KMS-11 (cell line): Measurements from ENCODE around the gene DDX54.

Experiments
- H2AFZ ChIP-seq: fragments of 200-600 bp; sonication (generic); 2 replicates; pipeline ENCODE4 v1.6.1; 2016; ENCODE audit warnings: antibody characterized with exemption, mixed run types, low read depth
- H3K27ac ChIP-seq: fragments of 200-600 bp; sonication (generic); 2 replicates; pipeline ENCODE4 v1.6.1; 2016; ENCODE audit warnings: mild to moderate bottlenecking, mixed run types
- H3K27me3 ChIP-seq: fragments of 200-600 bp; sonication (generic); 2 replicates; pipeline ENCODE4 v1.6.1; 2017; ENCODE audit warnings: mild to moderate bottlenecking, low read depth, mixed run types, moderate library complexity; ENCODE audit not compliant: insufficient read depth
- H3K36me3 ChIP-seq: fragments of 200-600 bp; sonication (generic); 2 replicates; pipeline ENCODE4 v1.6.1; 2017; ENCODE audit warnings: mild to moderate bottlenecking, mixed run types; ENCODE audit not compliant: insufficient read depth
- H3K4me1 ChIP-seq: fragments of 200-600 bp; sonication (generic); 2 replicates; pipeline ENCODE4 v1.6.1; 2016; ENCODE audit warnings: mild to moderate bottlenecking, low read depth, mixed run types; ENCODE audit not compliant: poor library complexity, severe bottlenecking
- H3K4me2 ChIP-seq: fragments of 200-600 bp; sonication (generic); 2 replicates; pipeline ENCODE4 v1.7.0; 2016; ENCODE audit warnings: mild to moderate bottlenecking, mixed run types
- H3K4me3 ChIP-seq: fragments of 200-600 bp; sonication (generic); IDR thresholded peaks from 2 replicates; pipeline ENCODE4 v1.6.1; 2017; ENCODE audit warnings: low read depth, low read length, mixed read lengths; ENCODE audit not compliant: insufficient read depth
- H3K79me2 ChIP-seq: fragments of 200-600 bp; sonication (generic); 2 replicates; pipeline ENCODE4 v1.6.1; 2016; ENCODE audit warnings: low read depth, mixed run types; ENCODE audit not compliant: insufficient read depth
- H3K9ac ChIP-seq: fragments of 200-600 bp; sonication (generic); 2 replicates; pipeline ENCODE4 v1.6.1; 2016; ENCODE audit warnings: mild to moderate bottlenecking, mixed run types
- H4K20me1 ChIP-seq: fragments of 200-600 bp; sonication (generic); 2 replicates; pipeline ENCODE4 v1.6.1; 2016; ENCODE audit warnings: mild to moderate bottlenecking, mixed run types; ENCODE audit not compliant: insufficient read depth
- TF ChIP-seq, protein P1 (sequence below): fragments of 200-600 bp; sonication (generic); conservative IDR thresholded peaks from 2 replicates; pipeline ENCODE4 v1.6.1; 2017; ENCODE audit warnings: low read depth, mild to moderate bottlenecking, antibody characterized with exemption, low read length, moderate library complexity, mixed read lengths

DDX54 gene

DNA sequence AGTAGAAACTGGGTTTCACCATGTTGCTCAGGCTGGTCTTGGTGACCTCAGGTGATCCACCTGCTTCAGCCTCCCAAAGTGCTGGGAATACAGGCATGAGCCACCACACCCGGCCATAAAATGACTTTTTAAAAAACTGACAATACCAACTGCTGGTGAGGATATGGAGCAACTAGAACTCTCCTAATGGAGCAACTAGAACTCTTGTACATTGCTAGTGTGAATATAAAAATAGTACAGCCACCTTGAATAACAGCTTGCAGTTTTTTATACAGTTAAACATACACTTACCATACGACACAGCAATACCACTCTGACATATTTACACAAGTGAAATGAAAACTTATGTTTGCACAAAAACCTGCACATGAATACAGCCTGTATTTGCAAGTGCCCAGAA lies 38.3 kb downstream of the DDX54 start:
- Histone ChIP-seq H3K4me2 (no peak overlapping the region), H3K36me3 (no peaks in the 10 kb centered on the region), H3K4me3 (no peak overlapping the region), H2AFZ (no peak overlapping the region), H4K20me1 (no peaks in the 10 kb centered on the region), H3K27ac (no peak overlapping the region), H3K27me3 (no peaks in the 10 kb centered on the region), H3K79me2 (no peaks in the 10 kb centered on the region), H3K9ac (no peak overlapping the region), H3K4me1 (no peaks in the 10 kb centered on the region)
- TF ChIP-seq, protein P1, sequence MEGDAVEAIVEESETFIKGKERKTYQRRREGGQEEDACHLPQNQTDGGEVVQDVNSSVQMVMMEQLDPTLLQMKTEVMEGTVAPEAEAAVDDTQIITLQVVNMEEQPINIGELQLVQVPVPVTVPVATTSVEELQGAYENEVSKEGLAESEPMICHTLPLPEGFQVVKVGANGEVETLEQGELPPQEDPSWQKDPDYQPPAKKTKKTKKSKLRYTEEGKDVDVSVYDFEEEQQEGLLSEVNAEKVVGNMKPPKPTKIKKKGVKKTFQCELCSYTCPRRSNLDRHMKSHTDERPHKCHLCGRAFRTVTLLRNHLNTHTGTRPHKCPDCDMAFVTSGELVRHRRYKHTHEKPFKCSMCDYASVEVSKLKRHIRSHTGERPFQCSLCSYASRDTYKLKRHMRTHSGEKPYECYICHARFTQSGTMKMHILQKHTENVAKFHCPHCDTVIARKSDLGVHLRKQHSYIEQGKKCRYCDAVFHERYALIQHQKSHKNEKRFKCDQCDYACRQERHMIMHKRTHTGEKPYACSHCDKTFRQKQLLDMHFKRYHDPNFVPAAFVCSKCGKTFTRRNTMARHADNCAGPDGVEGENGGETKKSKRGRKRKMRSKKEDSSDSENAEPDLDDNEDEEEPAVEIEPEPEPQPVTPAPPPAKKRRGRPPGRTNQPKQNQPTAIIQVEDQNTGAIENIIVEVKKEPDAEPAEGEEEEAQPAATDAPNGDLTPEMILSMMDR = no peak

DNA sequence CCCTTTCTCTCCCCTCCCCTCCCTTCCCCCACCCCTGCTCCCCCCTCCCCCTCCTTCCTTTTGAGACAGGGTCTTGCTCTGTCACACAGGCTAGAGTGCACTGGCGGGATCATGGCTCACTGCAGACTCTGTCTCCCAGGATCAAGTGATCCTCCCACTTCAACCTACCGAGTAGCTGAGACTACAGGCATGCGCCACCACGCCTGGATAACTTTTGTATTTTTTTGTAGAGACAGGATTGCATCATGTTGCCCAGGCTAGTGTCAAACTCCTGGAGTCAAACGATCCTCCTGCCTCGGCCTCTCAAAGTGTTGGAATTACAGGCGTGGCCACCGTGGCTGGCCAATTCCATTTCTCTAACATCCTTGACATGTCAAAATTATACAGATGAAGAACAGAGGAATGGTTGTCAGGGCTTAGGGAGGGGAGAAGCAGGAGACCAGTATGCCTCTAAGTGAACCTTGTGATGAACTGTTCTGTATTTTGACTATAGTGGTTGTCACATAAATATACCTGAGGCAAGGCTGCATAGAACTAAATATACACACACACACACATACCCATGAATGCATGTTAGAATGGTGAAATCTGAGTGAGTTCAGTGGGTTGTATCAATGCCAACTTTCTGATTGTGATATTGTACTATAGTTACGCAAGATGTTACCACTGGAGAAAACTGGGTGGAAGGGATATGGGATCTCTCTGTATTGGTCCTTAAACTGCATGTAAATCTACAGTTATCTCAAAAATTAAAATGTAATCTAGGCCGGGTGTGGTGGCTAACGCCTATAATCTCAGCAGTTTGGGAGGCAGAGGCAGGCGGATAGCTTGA lies 39.3 kb downstream of the DDX54 start:
- no peak overlapping the region for H3K27ac ChIP-seq
- no peaks in the 10 kb centered on the region for H4K20me1 ChIP-seq
- no peak overlapping the region for H3K4me3 ChIP-seq
- H3K4me2 ChIP-seq = no peak overlapping the region
- H3K4me1 ChIP-seq = no peaks in the 10 kb centered on the region
- H3K36me3 ChIP-seq = no peaks in the 10 kb centered on the region
- H3K27me3 ChIP-seq = no peaks in the 10 kb centered on the region
- H2AFZ ChIP-seq = no peak overlapping the region
- TF ChIP-seq, protein P1 = no peak
- no peak overlapping the region for H3K9ac ChIP-seq
- H3K79me2 ChIP-seq = no peaks in the 10 kb centered on the region

DNA sequence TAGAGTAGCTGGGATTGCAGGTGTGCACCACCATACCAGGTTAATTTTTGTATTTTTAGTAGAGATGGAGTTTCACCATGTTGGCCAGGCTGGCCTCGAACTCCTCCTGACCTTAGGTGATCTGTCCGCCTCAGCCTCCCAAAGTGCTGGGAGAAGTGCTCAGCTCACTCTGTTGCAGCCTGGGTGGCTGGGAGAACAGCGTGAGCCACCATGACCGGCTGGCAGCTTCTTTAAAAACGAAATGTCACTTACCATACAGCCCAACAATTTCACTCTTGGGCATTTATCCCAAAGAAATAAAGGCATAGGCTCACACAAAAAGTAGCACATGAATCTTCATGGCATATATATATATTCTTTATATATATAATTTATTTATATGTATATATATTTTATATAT lies 40.5 kb downstream of the DDX54 start:
- TF ChIP-seq, protein P1 = no peak
- H3K27me3 ChIP-seq = no peaks in the 10 kb centered on the region
- no peaks in the 10 kb centered on the region for H3K79me2 ChIP-seq
- no peak overlapping the region for H2AFZ ChIP-seq
- H3K4me2 ChIP-seq = no peak overlapping the region
- no peak overlapping the region for H3K9ac ChIP-seq
- no peaks in the 10 kb centered on the region for H3K4me1 ChIP-seq
- H3K4me3 ChIP-seq = no peak overlapping the region
- H3K36me3 ChIP-seq = no peaks in the 10 kb centered on the region
- no peaks in the 10 kb centered on the region for H4K20me1 ChIP-seq
- H3K27ac ChIP-seq = no peak overlapping the region

DNA sequence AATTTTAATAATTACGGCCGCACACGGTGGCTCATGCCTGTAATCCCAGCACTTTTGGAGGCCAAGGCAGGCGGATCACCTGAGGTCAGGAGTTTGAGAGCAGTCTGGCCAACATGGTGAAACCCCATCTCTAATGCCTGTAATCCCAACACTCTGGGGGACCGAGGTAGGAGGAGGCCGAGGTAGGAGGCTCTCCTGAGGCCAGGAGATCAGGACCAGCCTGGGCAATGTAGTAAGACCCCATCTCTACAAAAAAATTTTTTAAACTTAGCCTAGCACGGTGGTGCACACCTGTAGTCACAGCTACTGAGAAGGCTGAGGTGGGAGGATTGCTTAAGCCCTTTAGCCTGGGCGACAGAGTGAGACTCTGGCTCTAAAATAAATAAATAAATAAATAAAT lies 41.3 kb downstream of the DDX54 start:
- no peak overlapping the region for H3K4me3 ChIP-seq

More for the DNA sequence above, 41.3 kb downstream of the DDX54 start:
- no peaks in the 10 kb centered on the region for H4K20me1 ChIP-seq
- H3K4me2 ChIP-seq = no peak overlapping the region
- no peaks in the 10 kb centered on the region for H3K4me1 ChIP-seq
- no peaks in the 10 kb centered on the region for H3K27me3 ChIP-seq
- H3K36me3 ChIP-seq = no peaks in the 10 kb centered on the region
- TF ChIP-seq, protein P1 = no peak
- no peak overlapping the region for H3K9ac ChIP-seq
- H3K27ac ChIP-seq = no peak overlapping the region
- no peak overlapping the region for H2AFZ ChIP-seq
- no peaks in the 10 kb centered on the region for H3K79me2 ChIP-seq
